ENCODE results near the gene GDPD4.

GDPD4 gene

GRCh38 chr11:77178150-77178549 is 123.3 kb downstream of the GDPD4 start:
- in situ Hi-C loops (cut with MboI; ENCODE audit: low sequenced_read_pairs), result no loop called here

GRCh38 chr11:77176996-77177395 is 124.5 kb downstream of the GDPD4 start:
- in situ Hi-C loops (cut with MboI; ENCODE audit: low sequenced_read_pairs), result no loop called here

GRCh38 chr11:77175869-77176539 is 125.5 kb downstream of the GDPD4 start:
- in situ Hi-C loops (cut with MboI; ENCODE audit: low sequenced_read_pairs), result no loop called here

GRCh38 chr11:77175021-77175842 is 126.3 kb downstream of the GDPD4 start:
- in situ Hi-C loops (cut with MboI; ENCODE audit: low sequenced_read_pairs), result no loop called here

- in situ Hi-C loops (cut with MboI; ENCODE audit: low sequenced_read_pairs), result no loop called here
Observed at GRCh38 chr11:77174559-77174958, 126.9 kb downstream of the GDPD4 start.

- in situ Hi-C loops (cut with MboI; ENCODE audit: low sequenced_read_pairs), result no loop called here
Observed at GRCh38 chr11:77173494-77173893, 128.0 kb downstream of the GDPD4 start.

GRCh38 chr11:77172666-77172982 is 128.9 kb downstream of the GDPD4 start:
- in situ Hi-C loops (cut with MboI; ENCODE audit: low sequenced_read_pairs), result no loop called here

- in situ Hi-C loops (cut with MboI; ENCODE audit: low sequenced_read_pairs), result no loop called here
Observed at GRCh38 chr11:77171885-77172665, 129.4 kb downstream of the GDPD4 start.

- in situ Hi-C loops (cut with MboI; ENCODE audit: low sequenced_read_pairs), result no loop called here
Observed at GRCh38 chr11:77171254-77171653, 130.2 kb downstream of the GDPD4 start.

GRCh38 chr11:77170107-77170506 is 131.4 kb downstream of the GDPD4 start:
- in situ Hi-C loops (cut with MboI; ENCODE audit: low sequenced_read_pairs), result no loop called here

- in situ Hi-C loops (cut with MboI; ENCODE audit: low sequenced_read_pairs), result no loop called here
Observed at GRCh38 chr11:77167791-77168190, 133.7 kb downstream of the GDPD4 start.

- in situ Hi-C loops (cut with MboI; ENCODE audit: low sequenced_read_pairs), result no loop called here
Observed at GRCh38 chr11:77167111-77167626, 134.3 kb downstream of the GDPD4 start.

Data from hTERT RPE-1 (cell line).